GM18505 (cell line): ENCODE measurements around the gene CALML6.

Experiments used
- ATAC-seq: cut with Tn5 transposase; IDR thresholded peaks from one replicate; pipeline ENCODE4 v1.9.1; 2021; ENCODE audit not compliant: unreplicated experiment
- POLR2A ChIP-seq: IDR thresholded peaks from 4 replicates; pipeline ENCODE4 v1.6.1; 2011; ENCODE audit warnings: borderline replicate concordance; ENCODE audit not compliant: insufficient read depth, insufficient read length; ENCODE audit errors: extremely low read depth

Gene CALML6

GRCh38 chr1:1889090-1889750 is 25.8 kb upstream of the CALML6 start:
- TF ChIP-seq POLR2A = no peak
- no peak for ATAC-seq

GRCh38 chr1:1889847-1890505 is 25.1 kb upstream of the CALML6 start:
- ATAC-seq = peak; percentile 24
- TF ChIP-seq POLR2A = no peak

GRCh38 chr1:1890506-1891348 is 24.3 kb upstream of the CALML6 start, which contains the start of gene GNB1:
Gene GNB1, minus strand, starts transcription at chr1:1891087. Its CDS starts 65,634 bp downstream, at chr1:1825453.
- peak; percentile 60 for TF ChIP-seq POLR2A
- peak; percentile 64 for ATAC-seq

GRCh38 chr1:1891349-1892078 is 23.5 kb upstream of the CALML6 start:
- peak; percentile 15 for ATAC-seq
- peak; percentile 49 for TF ChIP-seq POLR2A

- no peak for TF ChIP-seq POLR2A
- ATAC-seq = no peak
Measured at GRCh38 chr1:1892079-1892762, 22.8 kb upstream of the CALML6 start.

GRCh38 chr1:1892763-1893120 is 22.3 kb upstream of the CALML6 start:
- TF ChIP-seq POLR2A = no peak
- no peak for ATAC-seq

GRCh38 chr1:1893291-1893985 is 21.6 kb upstream of the CALML6 start:
- ATAC-seq = no peak
- no peak for TF ChIP-seq POLR2A

- no peak for ATAC-seq
- TF ChIP-seq POLR2A = no peak
Measured at GRCh38 chr1:1893997-1894353, 21.1 kb upstream of the CALML6 start.

GRCh38 chr1:1894354-1895059 is 20.6 kb upstream of the CALML6 start:
- no peak for ATAC-seq
- no peak for TF ChIP-seq POLR2A

- TF ChIP-seq POLR2A = no peak
- no peak for ATAC-seq
Measured at GRCh38 chr1:1895060-1895418, 20.0 kb upstream of the CALML6 start.

- no peak for TF ChIP-seq POLR2A
- no peak for ATAC-seq
Measured at GRCh38 chr1:1895456-1896336, 19.4 kb upstream of the CALML6 start.
